ENCODE measurements around the gene BIRC2. TPM values are rescaled to one million over a fixed set of nuclear protein-coding genes. Genes with fewer than 3 reads are reported as not detected.
A peak's percentile ranks its signal among the peaks of the same experiment; 100 is the strongest.

The BIRC2 gene
- total and polyA plus RNA-seq, 2 donors from 2014 or later = 34.0 to 42.4 TPM

DNA sequence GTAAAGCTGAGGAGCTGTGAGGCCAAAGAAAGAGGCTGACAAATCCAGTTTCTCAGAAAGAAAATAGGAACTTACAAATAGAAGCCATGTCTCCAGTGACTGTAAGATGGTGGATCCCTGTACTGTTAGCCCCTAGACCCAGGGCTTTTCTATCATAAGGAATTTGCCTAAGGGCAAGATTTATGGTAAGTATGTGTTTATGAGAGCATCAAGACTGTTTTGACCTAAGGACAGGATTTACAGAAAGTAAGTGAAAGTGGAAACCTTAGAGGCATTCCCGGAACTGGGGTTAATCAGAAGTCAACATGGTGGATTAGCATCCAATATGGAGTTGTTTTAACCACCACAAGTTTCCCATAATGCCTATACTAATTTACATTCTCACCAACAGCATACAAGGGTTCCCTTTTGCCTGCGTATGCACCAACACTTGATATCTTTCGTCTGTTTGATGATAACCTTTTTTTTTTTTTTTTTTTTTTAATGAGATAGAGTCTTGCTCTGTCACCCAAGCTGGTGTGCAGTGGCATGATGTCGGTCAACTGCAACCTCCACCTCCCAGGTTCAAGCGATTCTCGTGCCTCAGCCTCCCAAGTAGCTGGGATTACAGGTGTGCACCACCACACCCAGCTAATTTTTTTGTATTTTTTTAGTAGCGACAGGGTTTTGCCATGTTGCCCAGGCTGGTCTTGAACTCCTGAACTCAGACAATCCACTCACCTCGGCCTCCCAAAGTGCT is 40.2 kb downstream of the BIRC2 start:
- Histone ChIP-seq H3K9me3 (ENCODE audit: control insufficient read depth in 2 of 3, insufficient read depth in 1 of 3, low read length in 3 of 3) (no peaks in the 10 kb centered on the region), H3K27me3 (ENCODE audit: control insufficient read depth, insufficient read depth, low read length) (no peaks in the 10 kb centered on the region), H3K36me3 (ENCODE audit: control insufficient read depth in 2 of 3, insufficient read depth in 3 of 3, low read length in 3 of 3) (peaks cover 0 to 19% (median 11%) of the 10 kb centered on the region in 3 donors), H3K9ac (ENCODE audit: low read length in 3 of 3) (no peak overlapping the region), H3K4me1 (ENCODE audit: control insufficient read depth in 2 of 3, insufficient read depth in 2 of 3, low read depth in 1 of 3, low read length in 3 of 3) (peaks cover 0 to 5% (median 3%) of the 10 kb centered on the region in 3 donors), H3K4me3 (ENCODE audit: low read length in 3 of 3) (no peak overlapping the region), H3K27ac (ENCODE audit: low read depth in 2 of 2, low read length in 2 of 2) (no peak overlapping the region)
- FAIRE-seq = no peak
- no peak for TF ChIP-seq CTCF (IDR thresholded peaks at IDR 0.05; ENCODE audit: borderline replicate concordance, extremely low read depth, insufficient read depth)
- intact Hi-C loops (cut with DNase I) = no loop called here
- DNase-seq = no peak

GRCh38 chr11:102389253-102389652 is 42.2 kb downstream of the BIRC2 start:
- no peak overlapping the region for H3K27ac ChIP-seq (ENCODE audit: low read depth in 2 of 2, low read length in 2 of 2)
- no peak overlapping the region for H3K9ac ChIP-seq (ENCODE audit: low read length in 3 of 3)
- H3K36me3 ChIP-seq (ENCODE audit: control insufficient read depth in 2 of 3, insufficient read depth in 3 of 3, low read length in 3 of 3) = peaks cover 0 to 19% (median 12%) of the 10 kb centered on the region in 3 donors
- DNase-seq = no peak
- peaks cover 0 to 5% (median 3%) of the 10 kb centered on the region in 3 donors for H3K4me1 ChIP-seq (ENCODE audit: control insufficient read depth in 2 of 3, insufficient read depth in 2 of 3, low read depth in 1 of 3, low read length in 3 of 3)
- FAIRE-seq = no peak
- no peak for TF ChIP-seq CTCF (IDR thresholded peaks at IDR 0.05; ENCODE audit: borderline replicate concordance, extremely low read depth, insufficient read depth)
- H3K9me3 ChIP-seq (ENCODE audit: control insufficient read depth in 2 of 3, insufficient read depth in 1 of 3, low read length in 3 of 3) = no peaks in the 10 kb centered on the region
- no peaks in the 10 kb centered on the region for H3K27me3 ChIP-seq (ENCODE audit: control insufficient read depth, insufficient read depth, low read length)
- intact Hi-C loops (cut with DNase I) = no loop called here
- no peak overlapping the region for H3K4me3 ChIP-seq (ENCODE audit: low read length in 3 of 3)

GRCh38 chr11:102390667-102391465 is 43.9 kb downstream of the BIRC2 start:
- intact Hi-C loops (cut with DNase I) = no loop called here
- peaks cover 2 to 21% (median 17%) of the 10 kb centered on the region in 3 donors for H3K36me3 ChIP-seq (ENCODE audit: control insufficient read depth in 2 of 3, insufficient read depth in 3 of 3, low read length in 3 of 3)
- H3K4me1 ChIP-seq (ENCODE audit: control insufficient read depth in 2 of 3, insufficient read depth in 2 of 3, low read depth in 1 of 3, low read length in 3 of 3) = peaks cover 0 to 2% (median 0%) of the 10 kb centered on the region in 3 donors
- DNase-seq = peak; percentile 48 to 78 (median 61)
- no peaks in the 10 kb centered on the region for H3K27me3 ChIP-seq (ENCODE audit: control insufficient read depth, insufficient read depth, low read length)
- peak; percentile 6 for FAIRE-seq
- H3K9ac ChIP-seq (ENCODE audit: low read length in 3 of 3) = peak overlapping the region in 1 of 3 donors; percentile 4
- no peaks in the 10 kb centered on the region for H3K9me3 ChIP-seq (ENCODE audit: control insufficient read depth in 2 of 3, insufficient read depth in 1 of 3, low read length in 3 of 3)
- H3K4me3 ChIP-seq (ENCODE audit: low read length in 3 of 3) = no peak overlapping the region
- H3K27ac ChIP-seq (ENCODE audit: low read depth in 2 of 2, low read length in 2 of 2) = no peak overlapping the region
- peak; percentile 95 for TF ChIP-seq CTCF (IDR thresholded peaks at IDR 0.05; ENCODE audit: borderline replicate concordance, extremely low read depth, insufficient read depth)

All from kidney (tissue), 14 donors.